Stimulated activated CD4-positive, alpha-beta T cell treated with anti-CD3 and anti-CD28 coated beads, Interleukin-1b, Interleukin-23, amount 100 ng/mL, for 1 hour (primary cell): ENCODE results near the gene BNIP2.
"Not testable (repeated sequence)": the region's sequence is repeated elsewhere in the genome, so short reads cannot be mapped to it uniquely, and the experiment has no call there.

Source experiments
- DNase-seq, 2 donors: peaks; one replicate each; pipeline ENCODE4 v3.0.0-alpha.2; 2020; ENCODE audit warnings: low read depth in 2 of 2

BNIP2 gene

GRCh38 chr15:59688423-59688781, 718 bp downstream of the BNIP2 start:
- DNase-seq: no peak

DNA sequence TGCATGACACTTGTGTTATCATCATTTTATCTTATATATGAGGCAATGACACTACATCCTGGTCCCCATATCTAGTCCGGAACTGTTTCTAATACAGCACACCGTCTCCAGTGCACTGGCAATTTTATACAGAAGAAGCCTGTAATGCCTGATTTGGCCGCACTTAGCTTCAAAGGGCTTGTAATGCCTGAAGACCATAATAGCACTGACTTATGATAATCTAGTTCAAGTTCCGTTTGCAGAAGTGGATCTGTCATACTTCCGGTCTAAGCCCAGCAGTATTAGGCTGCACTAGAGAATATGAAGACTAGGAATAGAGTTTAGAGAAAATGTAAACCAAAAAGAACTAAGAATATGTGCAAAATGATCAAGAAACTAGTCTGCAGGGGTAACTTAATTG, 1.3 kb downstream of the BNIP2 start:
- no peak for DNase-seq

DNA sequence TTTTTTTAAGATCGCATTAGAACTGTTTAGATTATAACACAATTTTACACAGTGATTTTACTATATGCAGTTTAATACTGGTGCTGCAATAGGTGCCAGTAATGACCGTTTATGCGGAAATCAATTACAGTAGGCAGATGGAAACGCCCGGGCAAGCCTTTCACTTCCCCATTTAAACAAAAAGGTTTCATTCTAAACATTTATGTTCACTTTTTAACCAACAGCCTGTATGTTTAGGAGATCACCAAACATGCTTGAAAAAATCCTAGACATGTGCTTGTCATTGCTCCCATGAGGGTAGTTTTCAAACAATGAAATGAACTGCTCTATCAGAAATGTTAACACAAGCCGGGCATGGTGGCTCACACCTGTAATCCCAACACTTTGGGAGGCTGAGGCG, 2.7 kb downstream of the BNIP2 start:
- DNase-seq: no peak

DNA sequence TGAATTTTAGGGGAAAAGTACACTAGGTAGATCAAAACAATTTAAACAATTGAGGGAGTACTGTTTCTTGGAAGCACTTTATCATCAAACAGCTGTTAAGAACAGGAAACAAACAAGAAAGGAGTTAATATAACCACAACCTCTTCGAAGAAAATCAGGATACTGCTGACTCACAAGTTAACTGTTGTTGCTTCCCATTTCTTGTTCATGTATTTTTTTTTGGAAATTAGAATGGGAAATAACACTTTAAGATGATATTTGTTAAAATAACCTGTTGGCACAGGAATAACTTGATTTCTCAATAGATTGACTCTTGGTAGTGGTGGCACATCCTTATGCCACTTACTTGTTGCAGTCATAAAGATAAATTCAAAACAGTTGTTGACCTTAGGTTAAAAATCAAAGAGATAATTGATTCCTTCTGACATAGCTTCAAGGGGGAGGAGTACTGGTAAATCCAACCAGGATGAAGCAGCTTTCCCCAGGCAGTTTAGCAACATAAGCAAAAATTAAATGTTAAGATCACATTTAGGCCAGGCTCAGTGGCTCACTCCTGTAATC, 3.3 kb downstream of the BNIP2 start:
- no peak for DNase-seq

DNA sequence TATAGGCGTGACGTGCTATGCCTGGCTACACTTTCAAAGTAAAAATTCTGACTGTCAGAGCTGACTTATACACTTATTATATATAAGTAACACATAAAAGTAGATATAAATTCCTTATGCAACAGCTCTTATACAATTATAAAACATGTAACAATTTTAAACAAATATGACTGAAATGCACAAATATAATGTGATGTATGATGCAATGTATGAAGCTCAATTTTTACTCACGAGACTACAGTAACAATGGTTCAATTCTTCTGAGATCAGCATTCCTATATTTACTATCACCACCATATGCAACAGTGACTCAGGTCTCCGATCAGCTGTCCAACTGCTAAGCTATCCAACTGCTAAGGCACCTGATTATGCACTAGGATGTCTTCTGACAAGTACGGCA, 8.2 kb downstream of the BNIP2 start:
- no peak for DNase-seq

- no peak for DNase-seq
These were observed 8.8 kb downstream of the BNIP2 start for GRCh38 chr15:59680346-59680745.

- DNase-seq: no peak
These were observed 10.5 kb downstream of the BNIP2 start for GRCh38 chr15:59678620-59679019.

DNA sequence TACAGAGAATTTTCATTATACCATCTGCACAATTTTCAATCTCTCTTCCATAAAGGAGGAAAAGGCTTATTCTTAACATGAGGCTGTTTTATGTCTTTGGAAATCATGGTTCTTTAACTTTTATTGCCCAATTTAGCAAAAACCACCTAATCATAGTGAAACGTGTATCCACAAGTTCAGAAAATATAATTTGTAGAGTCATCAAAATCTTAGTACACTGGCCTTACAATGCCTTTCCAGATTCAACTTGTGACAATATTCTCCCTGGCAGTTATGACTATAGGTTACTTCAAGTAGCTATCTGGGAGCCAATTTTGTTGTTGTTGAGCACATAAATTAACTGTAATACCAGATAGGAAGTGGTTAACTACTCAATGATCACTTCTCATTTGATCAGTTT, 10.9 kb downstream of the BNIP2 start:
- no peak for DNase-seq

- no peak for DNase-seq
These were observed 12.6 kb downstream of the BNIP2 start for GRCh38 chr15:59676565-59676964.

- no peak for DNase-seq
These were observed 14.7 kb downstream of the BNIP2 start for GRCh38 chr15:59674361-59674877.

DNA sequence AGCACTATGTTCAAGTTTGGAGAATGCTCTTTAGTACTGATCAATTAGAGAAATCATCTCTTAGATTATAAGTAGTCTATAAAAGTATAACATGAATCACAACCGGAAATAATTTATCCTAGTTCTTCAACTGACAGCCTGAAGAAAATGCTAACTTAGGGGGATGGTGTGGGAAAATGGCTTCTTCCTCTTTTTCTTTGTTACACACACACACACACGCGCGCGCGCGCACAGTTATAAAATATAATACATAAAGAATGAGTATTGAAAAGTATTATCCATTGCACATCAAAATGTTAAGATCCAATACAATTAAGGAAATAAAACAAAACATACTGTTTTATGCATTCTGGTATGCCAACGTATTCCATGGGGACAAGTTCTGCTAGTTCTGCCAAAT, 20.6 kb downstream of the BNIP2 start:
- no peak for DNase-seq

DNA sequence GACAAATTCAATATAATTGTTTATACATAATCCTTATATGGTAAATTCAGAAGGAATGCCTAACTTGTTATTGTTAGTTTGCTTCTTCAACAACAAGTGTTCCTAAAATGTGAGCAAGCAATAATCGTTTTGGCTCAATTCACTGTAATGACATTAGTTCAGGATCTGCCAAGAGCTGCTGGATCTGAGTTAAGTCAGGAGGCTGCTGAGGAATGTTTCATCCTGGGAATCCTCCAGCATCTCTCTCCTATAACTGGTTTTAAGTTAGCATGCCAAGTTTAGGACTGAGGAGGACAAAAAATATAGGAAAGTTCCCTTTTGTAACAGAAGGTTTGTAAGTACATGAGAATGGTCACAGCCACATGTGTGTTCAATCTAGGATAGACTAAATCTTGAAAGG, 26.9 kb downstream of the BNIP2 start:
- DNase-seq: no peak

DNA sequence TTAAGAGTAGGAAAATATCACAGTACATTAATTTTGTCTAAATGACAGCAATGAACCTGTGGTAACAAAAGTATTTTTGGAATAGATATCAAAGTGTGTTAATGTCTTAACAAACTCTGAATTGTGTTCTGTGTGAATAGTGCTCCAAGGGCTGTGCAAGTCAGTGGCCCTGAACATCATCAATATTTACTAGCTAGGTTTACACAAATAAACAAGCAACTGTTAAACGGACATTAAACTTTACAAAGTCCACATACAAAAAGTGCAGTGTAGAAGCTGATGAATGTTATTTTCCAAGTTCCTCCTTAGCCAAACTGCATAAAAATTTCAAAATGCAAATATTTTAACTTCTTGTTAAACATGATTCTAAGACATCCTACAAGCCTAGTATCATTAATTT, 29.8 kb downstream of the BNIP2 start:
- DNase-seq: no peak

DNA sequence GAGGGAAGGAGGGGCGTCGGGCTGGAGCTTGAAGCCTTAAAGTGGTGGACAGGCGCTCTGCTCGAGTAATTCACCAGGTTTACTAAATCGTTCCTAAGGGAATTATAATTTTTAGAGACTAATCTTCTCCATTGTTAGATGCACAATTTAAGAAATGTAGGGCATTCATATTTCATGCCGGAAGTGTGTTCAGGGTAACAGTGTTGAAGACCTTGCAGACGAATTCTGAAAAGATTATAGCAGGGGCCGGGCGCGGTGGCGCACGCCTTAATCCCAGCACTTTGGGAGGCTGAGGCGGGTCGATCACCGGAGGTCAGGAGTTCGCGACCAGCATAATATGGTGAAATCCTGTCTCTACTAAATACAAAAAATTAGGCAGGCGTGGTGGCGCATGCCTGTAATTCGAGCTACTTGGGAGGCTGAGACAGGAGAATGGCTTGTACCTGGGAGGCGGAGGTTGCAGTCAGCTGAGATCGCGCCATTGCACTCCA, 31.4 kb downstream of the BNIP2 start:
- DNase-seq: no peak

GRCh38 chr15:59656897-59657634, 32.1 kb downstream of the BNIP2 start, which contains the start of gene GTF2A2:
Gene GTF2A2 (minus strand): TSS chr15:59657515. CDS start chr15:59652277, 5,238 bp downstream.
- DNase-seq: peak; percentile 72 to 83

GRCh38 chr15:59654046-59654445, 35.1 kb downstream of the BNIP2 start:
- no peak for DNase-seq

- no peak for DNase-seq
These were observed 39.5 kb downstream of the BNIP2 start for GRCh38 chr15:59649603-59650002.

DNA sequence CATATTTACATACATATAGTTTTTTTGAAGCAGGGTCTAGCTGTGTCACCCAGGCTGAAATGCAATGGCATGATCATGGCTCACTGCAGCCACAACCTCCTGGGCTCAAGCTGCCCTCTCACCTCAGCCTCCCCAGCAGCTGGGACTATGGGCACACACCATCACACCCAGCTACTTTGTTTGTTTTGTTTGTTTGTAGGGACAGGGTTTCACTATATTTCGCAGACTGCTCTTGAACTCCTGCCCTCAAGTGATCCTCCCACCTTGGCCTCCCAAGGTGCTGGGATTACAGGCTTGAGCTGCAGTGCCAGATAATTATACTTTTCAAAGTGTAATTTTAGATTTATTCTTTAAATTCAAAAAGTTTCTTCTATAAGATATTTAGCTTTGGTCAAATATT, 42.0 kb downstream of the BNIP2 start:
- no peak for DNase-seq

DNA sequence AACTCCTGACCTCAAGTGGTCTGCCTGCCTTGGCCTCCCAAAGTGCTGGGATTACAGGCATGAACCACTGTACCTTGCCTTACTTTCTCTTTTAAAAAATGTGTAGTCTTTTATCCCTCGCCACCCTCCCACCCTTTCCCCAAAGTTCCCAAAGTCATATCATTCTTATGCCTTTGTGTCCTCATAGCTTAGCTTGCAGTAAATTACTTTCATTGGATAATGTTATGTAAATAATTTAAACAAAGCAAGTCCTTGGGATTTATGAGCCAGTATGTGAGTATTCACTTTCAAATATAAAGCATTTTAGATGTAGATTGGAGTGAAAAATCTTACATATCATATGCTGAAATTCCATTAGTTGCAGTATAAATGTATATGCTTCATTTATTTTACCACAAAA, 42.8 kb downstream of the BNIP2 start:
- no peak for DNase-seq

GRCh38 chr15:59645812-59646211, 43.3 kb downstream of the BNIP2 start:
- not testable (repeated sequence) for DNase-seq

DNA sequence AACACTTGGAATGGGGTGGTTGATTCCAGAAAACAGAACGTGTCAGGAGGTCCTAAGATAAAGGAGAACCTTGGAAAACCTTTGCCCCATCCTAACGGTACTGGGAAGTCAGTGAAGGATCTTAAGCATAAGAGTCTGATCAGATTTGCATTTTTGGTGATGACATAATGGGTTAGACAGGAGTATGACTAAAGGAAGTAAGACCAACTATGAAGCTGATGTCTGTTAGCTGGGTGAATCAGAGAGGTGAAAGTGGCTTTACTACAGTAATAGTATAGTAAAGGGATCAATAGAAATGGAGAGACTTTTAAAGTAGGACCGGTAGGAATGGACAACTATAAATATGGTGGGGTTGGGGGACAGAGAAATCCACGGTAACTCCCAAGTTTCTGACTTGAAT, 44.4 kb downstream of the BNIP2 start:
- DNase-seq: no peak

DNA sequence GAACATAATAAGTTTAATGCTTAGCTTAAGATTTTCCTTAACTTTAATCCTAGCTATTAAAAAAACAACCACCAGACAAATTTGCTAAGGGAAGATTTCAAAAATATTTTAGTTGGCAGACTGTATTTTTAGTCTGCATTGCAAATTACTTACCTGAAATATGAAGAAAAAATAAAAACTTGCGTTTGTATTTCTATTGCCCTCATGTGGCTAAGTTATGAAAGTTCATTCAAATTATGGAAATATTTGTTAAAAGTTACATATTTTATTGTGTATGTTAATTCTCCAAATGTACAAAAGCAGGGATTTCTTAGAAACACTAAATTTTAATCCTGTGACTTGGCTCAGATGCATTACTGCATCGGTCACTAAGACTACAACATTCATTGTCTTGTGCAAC, 46.8 kb downstream of the BNIP2 start:
- DNase-seq: no peak

DNA sequence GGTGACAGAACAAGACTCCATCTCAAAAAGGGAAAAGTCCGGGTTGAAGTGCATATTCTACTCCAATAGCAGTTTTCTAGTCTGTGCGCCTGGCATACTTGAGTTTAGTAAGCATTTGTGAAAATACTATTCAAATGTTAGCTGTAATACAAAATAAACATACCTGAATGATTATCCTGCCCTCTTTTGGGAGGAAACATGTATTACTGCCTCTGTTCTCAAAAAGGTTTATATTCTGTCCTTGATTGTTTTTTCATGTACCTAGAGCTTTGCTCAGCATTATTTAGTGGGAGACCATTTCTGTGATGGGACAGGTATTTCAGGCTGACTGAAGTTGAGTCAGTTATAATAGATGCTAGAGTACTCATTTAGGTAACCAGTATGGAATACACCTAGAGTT, 51.6 kb downstream of the BNIP2 start:
- not testable (repeated sequence) for DNase-seq
